Esophagus (tissue), 2 donors: Measurements from ENCODE around the gene LGALS16. TPM values are rescaled to one million over a fixed set of nuclear protein-coding genes. Genes with fewer than 3 reads are reported as not detected.
"Not testable (repeated sequence)": the region's sequence is repeated elsewhere in the genome, so short reads cannot be mapped to it uniquely, and the experiment has no call there.

Source experiments
- H3K27ac ChIP-seq, 2 donors: one replicate each; pipeline ENCODE4 v1.5.1; 2013; ENCODE audit warnings: low read depth in 2 of 2, mild to moderate bottlenecking in 2 of 2, inconsistent platforms in 1 of 2, low read length in 1 of 2, moderate library complexity in 1 of 2
- H3K27me3 ChIP-seq, 2 donors: one replicate each; pipeline ENCODE4 v1.6.1; 2013; ENCODE audit warnings: low read length in 2 of 2, control low read depth in 1 of 2, mild to moderate bottlenecking in 1 of 2; ENCODE audit not compliant: insufficient read depth in 2 of 2, control insufficient read depth in 1 of 2
- H3K36me3 ChIP-seq, 2 donors: one replicate each; pipeline ENCODE4 v1.6.1; 2013; ENCODE audit warnings: low read length in 1 of 2; ENCODE audit not compliant: control insufficient read depth in 2 of 2, insufficient read depth in 2 of 2
- H3K4me1 ChIP-seq, 2 donors: one replicate each; pipeline ENCODE4 v1.6.1; 2013; ENCODE audit warnings: low read length in 1 of 2; ENCODE audit not compliant: control insufficient read depth in 2 of 2, insufficient read depth in 2 of 2
- H3K4me3 ChIP-seq, 2 donors: one replicate each; pipeline ENCODE4 v1.5.1; 2013; ENCODE audit warnings: low read length in 2 of 2, mild to moderate bottlenecking in 2 of 2, low read depth in 1 of 2, moderate library complexity in 1 of 2
- H3K9me3 ChIP-seq, 2 donors: one replicate each; pipeline ENCODE4 v1.6.1; 2013; ENCODE audit warnings: mild to moderate bottlenecking in 2 of 2, low read depth in 1 of 2, low read length in 1 of 2, moderate library complexity in 1 of 2; ENCODE audit not compliant: control insufficient read depth in 2 of 2, insufficient read depth in 1 of 2
- WGBS, 2 donors: extraction: QIAGEN DNeasy Blood & Tissue Kit; methylation state at CpG; one replicate each; pipeline ENCODE4 v1.1.7; 2013; 5-methylcytosine and 5-hydroxymethylcytosine counted together
- polyA plus RNA-seq, 2 donors: library from polyadenylated mRNA; stranded (reverse); fragments of 200-250 nt; gene quantifications; one replicate each; pipeline ENCODE4 v1.2.3, GENCODE V29; 2013
- donor health status: healthy with polysubstance abuse.
- donor health status: Bipolar disorder and iron deficiency.

LGALS16 gene
- polyA plus RNA-seq, 2 donors, result not detected

- no peaks in the 10 kb centered on the region for H3K36me3 ChIP-seq
- H3K4me1 ChIP-seq, result no peaks in the 10 kb centered on the region
- no peak overlapping the region for H3K27ac ChIP-seq
- no peak overlapping the region for H3K4me3 ChIP-seq
- H3K27me3 ChIP-seq, result peaks cover 0 to 2% of the 10 kb centered on the region in 2 donors
- no peaks in the 10 kb centered on the region for H3K9me3 ChIP-seq
- 67 to 69% methylated on average over 5 of the region's 5 CpGs for WGBS, 2 donors
Observed at GRCh38 chr19:39672473-39672872, 16.8 kb downstream of the LGALS16 start.

DNA sequence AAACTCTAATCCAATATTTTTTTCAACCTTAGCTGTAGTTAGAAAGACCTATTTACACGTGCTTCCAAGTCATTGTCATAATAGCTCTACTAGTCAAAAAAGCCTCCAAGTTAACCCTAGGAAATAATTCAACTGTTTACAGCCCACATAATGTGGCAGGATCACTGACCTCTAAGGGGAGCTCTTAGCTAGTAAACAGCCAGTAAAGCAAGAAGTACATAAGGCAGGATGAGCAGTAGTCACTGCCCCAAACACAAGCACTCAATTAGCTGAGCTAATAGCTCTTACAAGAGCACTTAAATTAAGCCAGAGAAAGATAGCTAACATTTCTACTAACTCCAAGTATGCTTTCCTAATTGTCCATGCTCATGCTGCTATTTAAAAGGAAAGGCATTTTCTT, 18.1 kb downstream of the LGALS16 start:
- H3K36me3 ChIP-seq, H3K9me3 ChIP-seq, H3K27ac ChIP-seq, H3K4me1 ChIP-seq, H3K4me3 ChIP-seq, H3K27me3 ChIP-seq: not testable (repeated sequence)
- 17 to 25% methylated on average over 1 of the region's 1 CpG for WGBS, 2 donors

GRCh38 chr19:39676004-39676403, 20.3 kb downstream of the LGALS16 start:
- 59 to 60% methylated on average over 3 of the region's 3 CpGs for WGBS, 2 donors
- peaks cover 0 to 2% of the 10 kb centered on the region in 2 donors for H3K4me1 ChIP-seq

GRCh38 chr19:39677961-39678889, 22.5 kb downstream of the LGALS16 start:
- Histone ChIP-seq H3K36me3 (no peaks in the 10 kb centered on the region), H3K9me3 (no peaks in the 10 kb centered on the region), H3K4me1 (peaks cover 0 to 2% of the 10 kb centered on the region in 2 donors), H3K27ac (no peak overlapping the region), H3K4me3 (no peak overlapping the region), H3K27me3 (no peaks in the 10 kb centered on the region)
- WGBS, 2 donors, result 72 to 74% methylated on average over 10 of the region's 10 CpGs

More at GRCh38 chr19:39676004-39676403, 20.3 kb downstream of the LGALS16 start:
- H3K9me3 ChIP-seq, result no peaks in the 10 kb centered on the region
- H3K27me3 ChIP-seq, result peaks cover 0 to 2% of the 10 kb centered on the region in 2 donors
- no peak overlapping the region for H3K4me3 ChIP-seq
- H3K36me3 ChIP-seq, result no peaks in the 10 kb centered on the region
- no peak overlapping the region for H3K27ac ChIP-seq

DNA sequence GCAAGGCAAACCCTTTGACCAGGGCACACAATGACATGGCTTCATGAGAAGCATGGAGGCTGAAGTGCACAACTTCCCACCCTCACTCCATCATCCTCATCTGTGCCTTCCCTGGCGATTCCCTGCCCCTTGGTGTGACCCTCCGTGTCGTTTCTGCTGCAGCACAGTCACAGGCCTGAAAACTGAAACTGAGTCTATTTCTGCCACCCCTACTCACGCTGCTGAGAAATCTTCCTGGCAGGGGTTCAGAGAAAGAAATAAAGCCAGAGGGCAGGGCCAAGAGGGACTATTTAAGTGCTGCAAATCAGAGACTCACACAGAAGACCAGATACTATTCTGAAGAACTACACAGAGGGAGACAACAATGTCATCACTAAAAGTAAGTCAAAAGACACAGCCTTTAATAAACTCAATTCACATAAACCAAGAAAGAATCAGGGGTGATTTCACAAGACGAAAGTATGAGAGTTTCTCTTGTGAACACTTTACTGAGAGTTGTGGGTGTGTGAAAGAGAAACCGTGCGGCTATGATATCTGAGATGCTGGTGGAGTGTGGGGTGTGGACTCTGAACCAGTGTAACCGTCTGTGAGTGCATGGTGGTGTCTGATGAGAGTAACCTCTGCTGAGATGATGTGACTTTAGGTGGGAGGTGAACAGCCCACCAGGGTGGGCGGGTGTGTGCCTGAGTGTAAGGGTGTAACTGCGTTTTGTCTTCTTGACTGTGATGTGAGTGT, 23.5 kb downstream of the LGALS16 start:
- H3K4me3 ChIP-seq, result no peak overlapping the region
- no peaks in the 10 kb centered on the region for H3K36me3 ChIP-seq
- H3K27ac ChIP-seq, result no peak overlapping the region
- peaks cover 0 to 2% of the 10 kb centered on the region in 2 donors for H3K4me1 ChIP-seq
- no peaks in the 10 kb centered on the region for H3K9me3 ChIP-seq
- H3K27me3 ChIP-seq, result no peaks in the 10 kb centered on the region
- WGBS, 2 donors, result 37 to 45% methylated on average over 10 of the region's 10 CpGs

DNA sequence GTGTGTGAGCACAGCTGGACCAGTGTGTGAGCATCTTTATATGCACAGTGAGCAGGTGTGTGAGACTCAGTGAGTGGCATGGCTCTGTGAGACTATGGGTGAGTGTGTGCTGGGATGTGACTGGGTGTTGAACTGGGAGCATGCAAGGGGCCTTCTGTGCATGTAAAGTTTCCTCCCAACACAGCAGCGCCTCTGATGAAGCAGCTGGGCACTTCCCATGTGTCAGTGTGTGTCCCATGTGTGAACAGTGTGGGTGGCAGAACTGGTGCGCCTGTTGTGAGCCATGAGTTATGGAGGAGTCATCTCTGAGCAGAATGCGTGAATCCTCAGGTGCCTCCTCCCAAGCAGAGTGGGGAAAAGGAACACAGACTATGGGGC, 24.1 kb downstream of the LGALS16 start:
- H3K4me1 ChIP-seq, result peaks cover 0 to 2% of the 10 kb centered on the region in 2 donors
- 80 to 87% methylated on average over 3 of the region's 3 CpGs for WGBS, 2 donors
- no peak overlapping the region for H3K4me3 ChIP-seq
- no peaks in the 10 kb centered on the region for H3K36me3 ChIP-seq
- no peak overlapping the region for H3K27ac ChIP-seq
- H3K27me3 ChIP-seq, result no peaks in the 10 kb centered on the region
- H3K9me3 ChIP-seq, result no peaks in the 10 kb centered on the region

DNA sequence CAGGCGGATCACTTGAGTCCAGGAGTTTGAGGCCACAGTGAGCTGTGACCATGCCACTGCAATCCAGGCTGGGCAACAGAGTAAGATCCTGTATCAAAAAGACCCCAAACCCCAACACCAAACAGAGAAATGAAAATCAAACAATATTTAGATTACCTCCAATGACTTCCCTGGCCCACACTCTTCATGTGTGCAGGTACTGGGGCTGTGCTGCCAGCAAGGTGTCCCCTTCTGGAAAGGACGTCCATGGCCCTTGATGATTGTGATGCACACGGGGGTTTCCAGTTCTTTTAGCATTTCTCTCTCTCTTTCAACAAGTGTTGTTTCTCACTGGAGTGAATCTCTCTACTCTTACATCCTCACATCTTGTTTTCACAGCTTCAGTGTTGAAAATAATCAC, 24.9 kb downstream of the LGALS16 start:
- no peaks in the 10 kb centered on the region for H3K27me3 ChIP-seq
- 68 to 86% methylated on average over 3 of the region's 3 CpGs for WGBS, 2 donors
- peaks cover 0 to 2% of the 10 kb centered on the region in 2 donors for H3K4me1 ChIP-seq
- H3K36me3 ChIP-seq, result no peaks in the 10 kb centered on the region
- H3K27ac ChIP-seq, result no peak overlapping the region
- no peak overlapping the region for H3K4me3 ChIP-seq
- no peaks in the 10 kb centered on the region for H3K9me3 ChIP-seq

GRCh38 chr19:39681416-39681815, 25.7 kb downstream of the LGALS16 start:
- no peak overlapping the region for H3K4me3 ChIP-seq
- no peaks in the 10 kb centered on the region for H3K36me3 ChIP-seq
- no peak overlapping the region for H3K27ac ChIP-seq
- WGBS, 2 donors, result 91 to 93% methylated on average over 5 of the region's 5 CpGs
- H3K4me1 ChIP-seq, result peaks cover 0 to 2% of the 10 kb centered on the region in 2 donors
- H3K9me3 ChIP-seq, result no peaks in the 10 kb centered on the region
- H3K27me3 ChIP-seq, result no peaks in the 10 kb centered on the region

- Histone ChIP-seq H3K4me1 (no peaks in the 10 kb centered on the region), H3K4me3 (no peak overlapping the region), H3K36me3 (no peaks in the 10 kb centered on the region), H3K27me3 (no peaks in the 10 kb centered on the region), H3K27ac (no peak overlapping the region), H3K9me3 (no peaks in the 10 kb centered on the region)
- WGBS, 2 donors, result 76 to 81% methylated on average over 5 of the region's 5 CpGs
Observed at GRCh38 chr19:39684267-39684666, 28.6 kb downstream of the LGALS16 start.
